Measurements from ENCODE around the gene KPNA2.
"Not testable (repeated sequence)": the region's sequence is repeated elsewhere in the genome, so short reads cannot be mapped to it uniquely, and the experiment has no call there.

- not testable (repeated sequence) for TF ChIP-seq RAD21 (CRISPR knock-in tag; conservative IDR thresholded peaks at IDR 0.05 in 1 of 2, IDR thresholded peaks at IDR 0.05 in 1 of 2); MXI1 (IDR thresholded peaks at IDR 0.05; ENCODE audit: low read depth, low read length); MBD2 (IDR thresholded peaks at IDR 0.05; ENCODE audit: borderline replicate concordance, low read depth); RBFOX2 (IDR thresholded peaks at IDR 0.05; ENCODE audit: low read depth, low read length); MYBL2 (IDR thresholded peaks at IDR 0.05; ENCODE audit: low read depth); MYBL2 (CRISPR knock-in tag; IDR thresholded peaks at IDR 0.05; ENCODE audit: borderline replicate concordance); PHF8 (IDR thresholded peaks at IDR 0.05; ENCODE audit: borderline replicate concordance, low read length); KLF10 (CRISPR knock-in tag; IDR thresholded peaks at IDR 0.05); DDX20 (tag; IDR thresholded peaks at IDR 0.05; ENCODE audit: low read depth); MAX (CRISPR knock-in tag; IDR thresholded peaks at IDR 0.05); ZBTB17 (CRISPR knock-in tag; IDR thresholded peaks at IDR 0.05); HNRNPLL (IDR thresholded peaks at IDR 0.05; ENCODE audit: low read depth, low read length, poor library complexity, severe bottlenecking); SMARCA5 (IDR thresholded peaks at IDR 0.05)
- TF ChIP-seq, protein P1, sequence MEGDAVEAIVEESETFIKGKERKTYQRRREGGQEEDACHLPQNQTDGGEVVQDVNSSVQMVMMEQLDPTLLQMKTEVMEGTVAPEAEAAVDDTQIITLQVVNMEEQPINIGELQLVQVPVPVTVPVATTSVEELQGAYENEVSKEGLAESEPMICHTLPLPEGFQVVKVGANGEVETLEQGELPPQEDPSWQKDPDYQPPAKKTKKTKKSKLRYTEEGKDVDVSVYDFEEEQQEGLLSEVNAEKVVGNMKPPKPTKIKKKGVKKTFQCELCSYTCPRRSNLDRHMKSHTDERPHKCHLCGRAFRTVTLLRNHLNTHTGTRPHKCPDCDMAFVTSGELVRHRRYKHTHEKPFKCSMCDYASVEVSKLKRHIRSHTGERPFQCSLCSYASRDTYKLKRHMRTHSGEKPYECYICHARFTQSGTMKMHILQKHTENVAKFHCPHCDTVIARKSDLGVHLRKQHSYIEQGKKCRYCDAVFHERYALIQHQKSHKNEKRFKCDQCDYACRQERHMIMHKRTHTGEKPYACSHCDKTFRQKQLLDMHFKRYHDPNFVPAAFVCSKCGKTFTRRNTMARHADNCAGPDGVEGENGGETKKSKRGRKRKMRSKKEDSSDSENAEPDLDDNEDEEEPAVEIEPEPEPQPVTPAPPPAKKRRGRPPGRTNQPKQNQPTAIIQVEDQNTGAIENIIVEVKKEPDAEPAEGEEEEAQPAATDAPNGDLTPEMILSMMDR (IDR thresholded peaks at IDR 0.05 in 2 of 3, conservative IDR thresholded peaks at IDR 0.05 in 1 of 3; ENCODE audit: insufficient read depth in 2 of 3, low read depth in 1 of 3, low read length in 3 of 3): not testable (repeated sequence)
- TF ChIP-seq, protein P2, sequence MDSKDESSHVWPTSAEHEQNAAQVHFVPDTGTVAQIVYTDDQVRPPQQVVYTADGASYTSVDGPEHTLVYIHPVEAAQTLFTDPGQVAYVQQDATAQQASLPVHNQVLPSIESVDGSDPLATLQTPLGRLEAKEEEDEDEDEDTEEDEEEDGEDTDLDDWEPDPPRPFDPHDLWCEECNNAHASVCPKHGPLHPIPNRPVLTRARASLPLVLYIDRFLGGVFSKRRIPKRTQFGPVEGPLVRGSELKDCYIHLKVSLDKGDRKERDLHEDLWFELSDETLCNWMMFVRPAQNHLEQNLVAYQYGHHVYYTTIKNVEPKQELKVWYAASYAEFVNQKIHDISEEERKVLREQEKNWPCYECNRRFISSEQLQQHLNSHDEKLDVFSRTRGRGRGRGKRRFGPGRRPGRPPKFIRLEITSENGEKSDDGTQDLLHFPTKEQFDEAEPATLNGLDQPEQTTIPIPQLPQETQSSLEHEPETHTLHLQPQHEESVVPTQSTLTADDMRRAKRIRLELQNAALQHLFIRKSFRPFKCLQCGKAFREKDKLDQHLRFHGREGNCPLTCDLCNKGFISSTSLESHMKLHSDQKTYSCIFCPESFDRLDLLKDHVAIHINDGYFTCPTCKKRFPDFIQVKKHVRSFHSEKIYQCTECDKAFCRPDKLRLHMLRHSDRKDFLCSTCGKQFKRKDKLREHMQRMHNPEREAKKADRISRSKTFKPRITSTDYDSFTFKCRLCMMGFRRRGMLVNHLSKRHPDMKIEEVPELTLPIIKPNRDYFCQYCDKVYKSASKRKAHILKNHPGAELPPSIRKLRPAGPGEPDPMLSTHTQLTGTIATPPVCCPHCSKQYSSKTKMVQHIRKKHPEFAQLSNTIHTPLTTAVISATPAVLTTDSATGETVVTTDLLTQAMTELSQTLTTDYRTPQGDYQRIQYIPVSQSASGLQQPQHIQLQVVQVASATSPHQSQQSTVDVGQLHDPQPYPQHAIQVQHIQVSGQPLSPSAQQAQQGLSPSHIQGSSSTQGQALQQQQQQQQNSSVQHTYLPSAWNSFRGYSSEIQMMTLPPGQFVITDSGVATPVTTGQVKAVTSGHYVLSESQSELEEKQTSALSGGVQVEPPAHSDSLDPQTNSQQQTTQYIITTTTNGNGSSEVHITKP (IDR thresholded peaks at IDR 0.05; ENCODE audit: partially characterized antibody): not testable (repeated sequence)
Measured at GRCh38 chr17:68020791-68021190, 14.7 kb upstream of the KPNA2 start.

All from K562 (cell line).